ENCODE data around the gene DPYSL3. TPM values are rescaled to one million over a fixed set of nuclear protein-coding genes. Genes with fewer than 3 reads are reported as not detected.
"Not testable (repeated sequence)": the region's sequence is repeated elsewhere in the genome, so short reads cannot be mapped to it uniquely, and the experiment has no call there.

The DPYSL3 gene
- total RNA-seq, 1 donor from 2014 or later, result 37.1 TPM

GRCh38 chr5:147400881-147401280 is 109.0 kb downstream of the DPYSL3 start:
- no peak for DNase-seq

GRCh38 chr5:147400126-147400809 is 109.6 kb downstream of the DPYSL3 start:
- no peak for DNase-seq

GRCh38 chr5:147398860-147399259 is 111.0 kb downstream of the DPYSL3 start:
- DNase-seq, result no peak

GRCh38 chr5:147397616-147398015 is 112.3 kb downstream of the DPYSL3 start:
- DNase-seq, result no peak

- DNase-seq, result no peak
Measured at GRCh38 chr5:147396070-147396823, 113.6 kb downstream of the DPYSL3 start.

GRCh38 chr5:147393874-147394672 is 115.8 kb downstream of the DPYSL3 start:
- DNase-seq, result peak; percentile 33

- peak; percentile 83 for DNase-seq
Measured at GRCh38 chr5:147391781-147392180, 118.1 kb downstream of the DPYSL3 start.

- no peak for DNase-seq
Measured at GRCh38 chr5:147390654-147391225, 119.1 kb downstream of the DPYSL3 start.

- no peak for DNase-seq
Measured at GRCh38 chr5:147388184-147389108, 121.4 kb downstream of the DPYSL3 start.

GRCh38 chr5:147387109-147387508 is 122.8 kb downstream of the DPYSL3 start:
- no peak for DNase-seq

GRCh38 chr5:147384346-147385193 is 125.3 kb downstream of the DPYSL3 start:
- DNase-seq, result no peak

- no peak for DNase-seq
Measured at GRCh38 chr5:147382776-147383175, 127.1 kb downstream of the DPYSL3 start.

- no peak for DNase-seq
Measured at GRCh38 chr5:147381555-147381954, 128.3 kb downstream of the DPYSL3 start.

- DNase-seq, result no peak
Measured at GRCh38 chr5:147377682-147378081, 132.2 kb downstream of the DPYSL3 start.

- no peak for DNase-seq
Measured at GRCh38 chr5:147375151-147375550, 134.7 kb downstream of the DPYSL3 start.

- no peak for DNase-seq
Measured at GRCh38 chr5:147373328-147373727, 136.5 kb downstream of the DPYSL3 start.

GRCh38 chr5:147372191-147372590 is 137.7 kb downstream of the DPYSL3 start:
- DNase-seq, result no peak

- no peak for DNase-seq
Measured at GRCh38 chr5:147371290-147371689, 138.6 kb downstream of the DPYSL3 start.

- peak; percentile 48 for DNase-seq
Measured at GRCh38 chr5:147369742-147370374, 140.0 kb downstream of the DPYSL3 start.

GRCh38 chr5:147367381-147367780 is 142.5 kb downstream of the DPYSL3 start:
- not testable (repeated sequence) for DNase-seq
